GM21825 (cell line): ENCODE results near the gene IQGAP2.
"Not testable (repeated sequence)": the region's sequence is repeated elsewhere in the genome, so short reads cannot be mapped to it uniquely, and the experiment has no call there.

ENCODE experiments used
- ATAC-seq: cut with Tn5 transposase; IDR thresholded peaks from one replicate; pipeline ENCODE4 v1.9.1; 2021; ENCODE audit warnings: mild to moderate bottlenecking, moderate library complexity; ENCODE audit not compliant: unreplicated experiment

Gene IQGAP2

DNA sequence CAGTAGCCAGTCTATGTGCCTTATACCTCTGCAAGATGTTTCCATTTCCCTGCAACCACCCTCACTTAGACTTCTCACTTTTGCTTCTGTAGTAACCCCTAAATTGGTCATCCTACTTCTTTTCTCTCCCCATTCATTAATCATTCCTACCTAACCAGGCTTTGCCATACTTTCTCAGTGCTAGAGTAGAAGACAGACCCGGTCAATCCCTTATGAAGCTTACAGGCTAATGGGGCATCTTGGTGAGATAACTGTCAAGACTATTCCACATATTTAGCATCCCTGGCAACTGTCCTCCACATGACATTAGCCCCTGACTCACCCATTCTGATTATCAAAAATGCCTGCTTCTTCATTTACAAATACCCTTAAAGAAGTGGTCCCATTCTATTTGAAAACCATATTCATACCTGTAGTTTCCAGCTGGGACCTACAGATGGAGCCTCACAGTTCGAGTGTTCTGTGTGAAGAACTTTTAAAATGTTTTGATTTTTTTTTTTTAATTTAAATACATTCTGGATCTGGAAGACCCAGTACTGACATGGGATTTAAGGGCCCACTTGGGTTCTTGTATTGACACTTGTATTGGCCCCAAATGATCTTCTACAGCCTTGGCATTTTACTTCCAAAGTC, 199.1 kb downstream of the IQGAP2 start:
- ATAC-seq: no peak

DNA sequence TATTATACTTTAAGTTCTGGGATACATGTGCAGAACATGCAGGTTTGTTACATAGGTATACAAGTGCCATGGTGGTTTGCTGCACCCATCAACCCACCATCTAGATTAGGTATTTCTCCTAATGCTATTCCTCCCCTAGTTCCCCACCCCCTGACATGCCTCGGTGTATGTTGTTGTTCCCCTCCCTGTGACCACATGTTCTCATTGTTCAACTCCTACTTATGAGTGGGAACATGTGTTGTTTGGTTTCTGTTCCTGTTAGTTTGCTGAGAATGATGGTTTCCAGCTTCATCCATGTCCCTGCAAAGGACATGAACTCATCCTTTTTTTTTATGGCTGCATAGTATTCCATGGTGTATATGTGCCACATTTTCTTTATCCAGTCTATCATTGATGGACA, 200.9 kb downstream of the IQGAP2 start:
- not testable (repeated sequence) for ATAC-seq

DNA sequence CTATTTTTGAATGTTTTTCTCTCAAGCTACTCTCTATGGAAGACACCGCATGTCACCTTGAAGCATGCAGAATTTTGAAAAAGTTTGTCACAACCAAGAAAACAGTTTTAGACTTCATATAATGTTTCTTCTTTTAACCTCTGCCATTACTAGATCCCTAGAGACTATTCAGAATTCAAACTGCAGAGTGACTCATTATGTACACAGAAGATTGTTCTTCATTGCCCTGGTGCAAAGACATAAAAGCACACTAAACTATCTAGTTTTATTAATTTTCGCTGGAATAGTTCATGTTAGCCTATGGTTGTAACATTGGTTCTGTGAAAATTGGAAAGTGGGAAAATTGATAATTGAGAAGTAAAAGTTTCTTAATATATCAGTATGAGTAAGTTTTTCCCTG, 201.8 kb downstream of the IQGAP2 start:
- ATAC-seq: no peak

DNA sequence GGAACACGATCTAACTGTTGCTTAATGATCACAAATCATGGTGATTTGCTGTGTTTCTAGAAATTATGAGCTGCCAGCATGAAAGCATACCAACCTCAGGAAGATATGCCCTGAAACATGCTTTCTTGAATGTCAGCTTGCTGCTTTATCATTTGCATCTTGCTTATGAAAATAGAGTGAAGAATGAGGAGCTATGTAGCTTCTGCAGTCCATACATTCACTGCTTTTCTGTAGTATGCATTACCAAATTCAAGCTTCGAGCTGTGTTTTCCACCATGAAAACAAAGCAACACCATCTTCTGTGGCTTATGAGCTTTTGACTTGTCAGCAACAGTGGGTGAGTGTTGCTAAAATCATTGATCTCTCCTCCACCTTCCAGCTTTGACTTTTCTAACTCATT, 203.6 kb downstream of the IQGAP2 start:
- no peak for ATAC-seq

DNA sequence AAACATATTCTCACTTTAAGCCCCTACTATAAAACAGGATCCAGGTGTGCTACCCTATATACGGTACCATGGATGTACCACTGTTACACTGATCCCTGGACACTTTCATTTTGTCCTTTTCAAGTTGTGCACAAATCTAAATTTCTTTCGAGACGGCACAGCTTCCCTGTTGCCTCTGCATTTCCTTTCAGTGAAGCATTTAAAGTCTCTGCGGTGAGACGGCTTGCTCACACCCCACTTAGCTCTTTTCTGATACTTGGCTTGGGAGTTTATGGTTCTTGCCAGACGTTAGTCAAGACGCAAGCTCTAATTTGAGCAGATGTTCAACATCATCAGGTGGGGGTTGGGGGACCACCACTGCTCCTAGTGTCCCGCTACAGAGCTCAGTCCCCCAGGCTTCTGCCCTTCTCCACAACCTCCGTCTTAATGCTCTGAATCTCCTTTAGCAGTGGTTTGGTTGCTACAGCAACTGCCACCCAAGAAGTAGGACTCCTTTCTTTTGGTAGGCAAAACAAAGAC, 204.3 kb downstream of the IQGAP2 start:
- ATAC-seq: no peak

DNA sequence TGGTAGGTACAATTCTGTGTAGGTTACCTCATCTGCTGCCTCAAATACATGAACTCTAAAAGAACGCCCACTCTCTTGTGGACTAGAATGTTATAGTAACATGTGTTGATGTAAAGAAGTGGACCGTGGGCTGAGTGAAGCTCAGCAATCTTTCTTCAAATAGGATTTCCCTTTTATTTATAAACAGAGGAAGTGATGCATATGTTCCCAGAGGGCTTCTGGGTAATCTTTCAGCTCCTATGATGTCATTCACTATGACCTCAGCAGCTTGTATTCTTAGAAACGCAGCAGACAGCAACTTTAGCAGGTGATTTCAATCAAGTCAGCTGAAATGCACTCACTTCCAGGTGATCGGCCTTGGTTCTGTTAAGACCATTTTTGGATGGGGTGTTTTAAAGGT, 205.7 kb downstream of the IQGAP2 start:
- no peak for ATAC-seq

DNA sequence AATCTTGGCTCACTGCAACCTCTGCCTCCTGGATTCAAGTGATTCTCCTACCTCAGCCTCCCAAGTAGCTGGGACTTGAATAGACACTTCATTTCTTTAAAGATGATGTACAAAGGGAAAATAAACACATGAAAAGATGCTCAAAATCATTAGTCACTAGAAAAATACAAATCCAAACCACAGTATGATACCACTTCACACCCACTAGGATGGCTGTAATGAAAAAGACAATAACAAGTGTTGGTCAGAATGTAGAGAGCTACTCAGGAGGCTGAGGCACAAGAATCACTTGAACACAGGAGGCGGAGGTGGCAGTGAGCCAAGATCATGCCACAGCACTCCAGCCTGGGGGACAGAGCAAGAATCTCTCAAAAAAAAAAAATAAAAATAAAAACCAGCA, 207.1 kb downstream of the IQGAP2 start:
- no peak for ATAC-seq

DNA sequence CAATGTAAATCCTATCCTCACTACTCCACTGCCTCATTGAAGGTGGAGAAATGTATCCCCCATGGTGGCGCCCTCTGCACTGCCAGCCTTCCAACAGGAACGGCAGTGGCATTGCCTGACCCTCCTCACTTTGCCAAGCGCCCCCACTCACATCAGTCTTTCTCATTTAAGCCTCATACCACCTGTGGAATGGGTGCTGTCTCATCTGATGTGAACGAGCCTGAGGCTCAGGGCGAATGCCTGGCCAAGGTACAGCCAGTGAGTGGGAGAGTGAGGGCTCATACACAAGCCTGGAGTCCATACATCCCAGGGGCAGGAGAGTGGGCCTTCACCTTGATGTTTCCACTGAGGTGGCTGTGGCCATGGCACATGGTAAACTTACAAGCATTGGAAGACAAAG, 209.9 kb downstream of the IQGAP2 start:
- ATAC-seq: no peak

DNA sequence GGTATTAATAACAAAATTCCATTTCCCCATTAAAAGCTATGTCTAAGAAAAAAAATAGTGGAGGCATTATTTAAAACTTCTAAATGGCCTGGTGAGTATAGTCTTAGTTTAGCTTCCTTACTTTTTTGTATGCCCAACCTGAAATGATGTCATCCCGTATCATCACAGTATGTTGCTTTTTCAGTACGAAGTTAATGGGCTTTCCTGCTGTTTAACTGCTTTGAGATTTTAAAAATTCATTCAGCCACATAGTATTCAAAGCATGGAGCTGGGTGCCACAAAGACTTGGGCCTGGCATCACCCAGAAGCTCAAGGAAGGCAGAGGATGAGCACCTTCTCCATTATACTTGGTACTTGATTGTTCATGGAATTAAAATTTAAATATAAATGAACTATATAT, 212.7 kb downstream of the IQGAP2 start:
- ATAC-seq: no peak

DNA sequence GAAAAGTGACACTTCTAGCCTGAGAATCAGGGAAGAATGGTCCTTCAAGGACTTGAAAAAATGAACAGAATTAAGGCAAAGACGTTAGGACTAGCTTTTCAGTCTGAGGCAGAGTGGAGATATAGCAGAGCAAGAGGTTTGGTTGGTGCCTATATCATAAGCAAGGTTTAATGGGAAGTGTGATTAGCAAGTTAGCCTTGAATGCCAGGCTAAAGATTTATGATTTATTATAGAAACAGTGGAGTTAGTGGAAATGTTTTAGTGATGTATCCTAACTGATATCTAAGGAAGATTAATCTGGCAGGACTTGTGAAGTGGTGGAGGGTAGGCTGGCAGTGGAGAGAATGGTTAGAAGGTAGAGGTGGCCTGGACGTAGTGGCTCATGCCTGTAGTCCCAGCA, 213.1 kb downstream of the IQGAP2 start:
- no peak for ATAC-seq

DNA sequence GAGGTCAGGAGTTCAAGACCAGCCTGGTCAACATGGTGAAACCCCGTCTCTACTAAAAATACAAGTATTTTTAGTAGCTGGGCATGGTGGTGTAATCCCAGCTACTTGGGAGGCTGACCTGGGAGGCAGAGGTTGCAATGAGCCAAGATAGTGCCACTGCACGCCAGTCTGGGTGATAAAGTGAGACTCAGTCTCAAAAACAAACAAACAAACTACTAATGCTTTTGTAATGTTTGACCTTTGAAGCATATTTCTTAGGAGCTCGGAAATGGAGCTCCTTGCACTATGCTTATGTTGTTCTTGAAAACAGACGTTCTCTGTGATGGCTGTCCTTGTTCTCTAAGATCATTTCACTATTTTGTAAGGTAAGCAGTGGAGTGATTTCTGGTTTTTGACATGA, 214.1 kb downstream of the IQGAP2 start:
- ATAC-seq: no peak

DNA sequence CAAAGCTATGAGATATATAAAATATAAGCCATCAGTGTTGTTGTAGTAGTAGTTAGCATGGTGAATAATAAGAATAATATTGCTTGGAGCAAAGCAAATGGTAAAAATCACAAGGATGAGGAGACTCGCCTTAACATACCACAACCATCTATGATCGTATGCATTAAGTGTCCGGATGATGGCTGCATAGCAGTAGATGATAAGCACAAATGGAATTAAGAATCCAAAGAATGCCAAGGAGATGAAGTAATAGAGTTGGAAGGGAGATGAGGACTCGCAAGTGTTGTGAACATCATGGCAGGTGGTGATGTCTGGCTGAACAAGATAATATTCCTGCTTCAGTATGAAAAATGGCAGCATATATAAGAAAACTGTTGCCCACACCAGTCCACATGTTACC, 214.6 kb downstream of the IQGAP2 start:
- no peak for ATAC-seq

DNA sequence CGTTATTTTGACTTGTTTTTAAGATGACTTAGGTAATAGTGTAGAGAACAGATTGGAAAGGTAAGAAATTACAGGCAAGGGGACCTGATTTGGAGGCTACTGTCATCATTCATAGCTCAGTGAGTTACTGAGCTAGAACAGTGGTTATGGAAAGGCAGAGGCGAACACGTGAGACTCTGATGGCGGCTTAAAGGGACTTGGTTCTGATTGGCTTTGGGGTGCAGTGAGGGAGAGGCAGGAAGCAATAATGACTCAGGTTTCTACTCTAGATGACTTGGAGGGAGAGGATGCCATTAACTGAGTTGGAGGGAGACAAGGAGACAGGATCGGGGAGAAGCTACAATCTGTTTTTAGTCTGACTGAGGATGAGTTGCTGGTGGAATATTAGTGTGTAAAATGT, 217.1 kb downstream of the IQGAP2 start:
- ATAC-seq: no peak

DNA sequence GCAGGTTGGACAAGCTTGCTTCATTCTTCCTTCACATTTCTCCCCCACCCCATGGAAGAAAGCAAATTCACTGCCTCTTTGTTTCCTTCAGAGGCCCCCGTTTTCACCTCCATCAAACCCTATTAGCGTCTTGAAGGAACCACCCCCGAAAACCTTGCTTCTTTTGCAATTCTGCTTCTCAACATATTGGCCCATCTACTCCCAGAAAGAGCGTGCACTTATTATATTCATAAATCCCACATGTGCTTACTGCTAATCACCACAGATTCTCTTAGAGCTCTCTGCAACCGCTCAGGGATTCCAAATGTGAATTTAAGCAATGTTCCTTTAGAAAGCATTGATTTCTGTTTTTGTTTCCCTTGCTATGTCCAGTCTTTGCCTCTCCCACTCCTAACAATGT, 219.0 kb downstream of the IQGAP2 start:
- no peak for ATAC-seq

DNA sequence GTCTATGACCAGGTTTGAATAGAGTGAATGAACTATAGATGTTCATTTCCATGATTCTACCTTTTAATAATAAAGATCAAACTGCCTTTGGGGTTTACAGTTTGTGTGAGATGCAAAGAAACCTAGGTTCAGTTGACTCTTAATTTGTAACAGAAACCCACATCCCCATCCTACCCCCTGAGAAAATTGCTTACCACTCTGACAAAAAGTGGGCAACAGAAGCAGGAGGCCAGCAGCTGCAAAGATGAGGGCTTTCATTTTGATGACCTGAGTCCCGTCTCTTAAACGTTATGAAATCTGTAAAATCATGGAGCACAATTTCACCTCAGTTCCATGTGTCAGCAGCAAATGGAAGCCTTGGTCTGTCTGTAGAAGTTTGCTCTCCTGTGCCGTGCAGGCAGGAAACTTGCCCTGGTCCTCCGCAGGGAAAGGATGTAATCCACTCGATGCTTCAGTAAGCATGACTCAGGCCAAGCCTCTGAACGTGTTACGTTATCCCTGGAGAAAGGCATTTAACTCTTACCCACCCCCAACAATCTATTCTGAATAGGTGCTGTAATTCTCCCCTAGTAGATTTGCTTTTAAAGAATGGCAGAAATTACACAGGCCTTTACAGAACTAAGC, 220.0 kb downstream of the IQGAP2 start, which contains the start of gene F2RL2:
TSS of gene F2RL2 (minus strand) at position 431 of the 624 bp plus-strand sequence. CDS start at position 258, 173 bp downstream.
- no peak for ATAC-seq

DNA sequence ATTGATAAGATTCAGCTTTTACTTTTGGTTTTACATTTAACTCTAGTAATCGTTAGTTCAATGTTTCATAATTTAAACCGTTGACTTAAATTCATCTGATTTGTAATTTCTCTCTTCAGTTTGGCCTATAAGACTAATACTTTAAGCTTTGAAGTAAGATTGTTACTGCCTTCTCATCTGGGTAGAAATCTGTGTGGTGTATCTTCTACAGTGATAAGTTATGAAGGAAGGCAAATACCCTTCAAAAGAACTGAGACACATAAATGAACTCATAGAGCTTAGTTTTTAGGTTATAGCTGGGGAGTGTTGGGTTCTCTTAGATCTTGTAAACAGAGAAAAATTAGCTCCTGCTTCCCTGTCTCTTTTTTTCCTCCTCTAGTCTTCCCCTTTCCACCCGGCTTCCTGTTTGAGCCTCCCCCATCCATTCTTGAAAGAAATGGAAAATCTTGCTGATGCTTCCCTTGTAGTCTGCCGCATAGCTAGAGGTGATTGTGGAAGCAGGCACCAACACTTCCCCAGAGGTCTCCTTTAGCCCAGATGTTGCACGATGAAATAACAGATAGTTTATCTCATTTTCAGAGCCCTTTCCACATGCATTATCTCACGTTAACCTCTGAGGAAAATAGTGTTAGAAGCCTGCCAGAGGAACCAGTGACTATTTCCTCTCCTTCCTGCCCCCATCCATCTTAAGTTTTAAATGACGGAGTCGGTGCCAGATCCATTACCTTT, 222.2 kb downstream of the IQGAP2 start:
- ATAC-seq: no peak

DNA sequence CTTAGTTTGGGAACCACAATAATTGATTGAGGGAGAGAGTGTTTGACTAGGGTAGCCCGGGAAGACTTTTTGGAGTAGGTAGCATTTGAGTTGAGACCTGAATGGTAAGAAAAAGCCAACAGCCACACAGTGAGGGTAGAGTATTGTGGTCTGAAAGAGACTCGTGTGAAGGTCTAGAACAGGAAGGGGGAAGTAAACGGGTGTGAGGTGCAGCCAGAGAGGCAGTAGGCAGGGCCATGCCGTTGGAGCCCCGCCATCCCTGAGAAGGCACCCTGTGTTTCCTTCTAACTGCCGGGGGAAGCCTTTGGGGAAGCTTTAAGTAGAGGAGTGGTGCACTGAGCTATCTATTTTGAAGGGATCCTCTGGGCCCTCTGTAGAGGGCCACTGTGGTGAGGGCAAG, 223.7 kb downstream of the IQGAP2 start:
- no peak for ATAC-seq

DNA sequence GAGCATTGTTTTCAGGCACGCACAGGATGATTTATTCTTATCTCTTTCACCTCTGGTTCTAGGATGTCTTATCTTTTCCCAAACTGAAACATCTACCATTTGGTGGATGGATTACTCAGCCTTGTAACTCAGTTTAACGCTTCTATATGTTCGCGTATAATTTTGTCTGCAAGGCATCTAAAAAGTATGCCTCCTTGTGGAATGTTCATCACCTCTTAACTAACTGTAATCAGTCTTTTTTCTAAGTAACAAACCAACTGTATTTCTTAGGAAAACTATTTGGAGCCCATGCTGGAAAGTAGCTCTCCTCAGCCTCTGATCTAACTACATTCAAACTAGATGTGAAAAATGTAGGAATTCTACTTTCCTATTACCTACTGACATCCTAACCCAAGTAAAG, 231.6 kb downstream of the IQGAP2 start:
- ATAC-seq: no peak

DNA sequence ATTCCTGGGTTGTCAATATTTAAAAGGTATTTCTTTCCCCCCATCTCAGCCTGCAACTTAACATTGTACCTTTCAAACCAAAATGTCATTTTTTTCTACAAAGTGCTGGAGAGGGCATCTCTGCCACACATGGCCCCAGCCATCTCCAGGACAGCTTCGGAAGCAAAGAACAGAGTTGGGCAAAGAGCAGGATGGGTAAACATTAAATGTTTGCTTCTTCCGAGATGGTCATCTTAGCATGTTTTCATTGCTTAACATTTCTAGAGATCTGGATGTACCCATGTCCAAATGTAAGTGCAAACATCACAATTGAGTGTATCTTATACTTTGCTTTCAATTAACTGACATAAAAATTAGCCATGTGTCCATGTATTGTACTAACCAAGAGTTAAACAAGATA, 234.4 kb downstream of the IQGAP2 start:
- no peak for ATAC-seq

DNA sequence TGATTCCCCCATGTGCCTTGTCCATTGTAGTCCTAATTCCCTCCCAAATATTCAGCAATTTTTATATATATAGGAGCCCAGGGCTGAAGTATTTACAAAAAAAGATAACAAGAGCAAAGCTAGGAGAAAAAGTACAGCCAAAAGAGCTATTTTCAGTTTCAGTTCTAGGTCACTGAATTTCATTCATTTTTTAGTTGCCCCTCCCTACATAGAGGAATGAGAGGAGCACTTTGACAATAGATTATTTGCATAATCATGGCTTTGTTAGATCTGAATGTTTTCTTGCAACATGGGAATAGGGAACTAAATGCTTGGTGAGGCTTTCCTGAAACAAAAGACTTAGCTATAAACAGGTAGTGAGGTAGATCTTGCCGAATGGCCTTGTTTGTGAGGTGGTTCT, 235.4 kb downstream of the IQGAP2 start:
- ATAC-seq: no peak

DNA sequence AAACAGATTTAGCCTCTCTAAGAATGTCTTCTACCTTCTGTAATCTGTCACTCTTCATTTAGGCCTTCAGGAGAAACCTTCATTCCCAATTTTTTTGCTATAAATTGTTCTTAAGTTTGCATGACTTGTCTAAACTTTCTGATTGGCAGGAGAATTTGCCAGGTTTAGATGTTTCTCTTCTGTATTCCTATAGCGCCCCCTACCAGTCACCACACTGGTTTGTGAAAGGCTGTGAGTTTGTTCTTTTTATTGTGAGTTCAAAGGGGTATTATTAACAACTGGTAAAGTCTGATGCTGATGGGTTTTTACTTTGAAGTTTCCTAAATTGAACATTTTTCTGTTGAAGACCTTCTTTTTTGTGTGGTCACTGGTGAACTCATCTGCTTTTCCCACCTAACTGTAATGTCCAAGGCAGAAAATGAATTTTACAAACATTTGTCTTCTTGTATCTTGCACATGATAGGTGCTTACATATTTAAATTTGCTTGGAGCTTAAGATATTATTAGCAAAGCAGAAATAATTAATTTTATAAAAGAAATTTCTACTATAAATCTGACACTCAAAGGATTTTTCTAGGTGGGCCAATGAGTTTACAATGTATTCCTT, 238.5 kb downstream of the IQGAP2 start:
- ATAC-seq: no peak
